WI38 (cell line): ENCODE results near the gene ROBO2.

ENCODE experiments used
- H3K4me3 ChIP-seq: 2 replicates; pipeline ENCODE4 v1.5.1; 2011; ENCODE audit warnings: low read depth, mild to moderate bottlenecking, control low read depth, low read length
- TF ChIP-seq, protein P1 (sequence below): IDR thresholded peaks from 2 replicates; pipeline ENCODE4 v1.5.1; 2012; ENCODE audit warnings: low read depth, mild to moderate bottlenecking, control low read depth, low read length

ROBO2 gene

DNA sequence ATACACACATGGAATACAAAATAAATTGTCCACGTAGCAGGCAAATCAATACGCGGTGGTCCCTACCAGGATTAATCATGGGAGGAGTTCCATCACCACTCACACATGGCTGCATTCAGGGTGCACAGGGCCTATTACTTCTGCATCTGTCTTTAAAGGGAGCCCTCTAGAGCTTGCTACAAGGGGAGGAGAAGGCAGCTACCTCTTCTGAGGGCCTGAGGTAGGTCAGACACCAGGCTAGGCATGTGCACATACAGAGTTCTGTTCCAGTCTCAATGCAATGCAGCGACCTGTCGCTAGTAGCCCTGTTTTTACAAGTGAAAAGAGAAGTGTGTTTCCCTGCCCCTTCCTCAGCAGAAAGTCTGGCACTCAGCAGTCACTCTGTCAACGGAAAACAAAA, 102.7 kb downstream of the ROBO2 start:
- TF ChIP-seq, protein P1, sequence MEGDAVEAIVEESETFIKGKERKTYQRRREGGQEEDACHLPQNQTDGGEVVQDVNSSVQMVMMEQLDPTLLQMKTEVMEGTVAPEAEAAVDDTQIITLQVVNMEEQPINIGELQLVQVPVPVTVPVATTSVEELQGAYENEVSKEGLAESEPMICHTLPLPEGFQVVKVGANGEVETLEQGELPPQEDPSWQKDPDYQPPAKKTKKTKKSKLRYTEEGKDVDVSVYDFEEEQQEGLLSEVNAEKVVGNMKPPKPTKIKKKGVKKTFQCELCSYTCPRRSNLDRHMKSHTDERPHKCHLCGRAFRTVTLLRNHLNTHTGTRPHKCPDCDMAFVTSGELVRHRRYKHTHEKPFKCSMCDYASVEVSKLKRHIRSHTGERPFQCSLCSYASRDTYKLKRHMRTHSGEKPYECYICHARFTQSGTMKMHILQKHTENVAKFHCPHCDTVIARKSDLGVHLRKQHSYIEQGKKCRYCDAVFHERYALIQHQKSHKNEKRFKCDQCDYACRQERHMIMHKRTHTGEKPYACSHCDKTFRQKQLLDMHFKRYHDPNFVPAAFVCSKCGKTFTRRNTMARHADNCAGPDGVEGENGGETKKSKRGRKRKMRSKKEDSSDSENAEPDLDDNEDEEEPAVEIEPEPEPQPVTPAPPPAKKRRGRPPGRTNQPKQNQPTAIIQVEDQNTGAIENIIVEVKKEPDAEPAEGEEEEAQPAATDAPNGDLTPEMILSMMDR = no peak
- no peak overlapping the region for H3K4me3 ChIP-seq

DNA sequence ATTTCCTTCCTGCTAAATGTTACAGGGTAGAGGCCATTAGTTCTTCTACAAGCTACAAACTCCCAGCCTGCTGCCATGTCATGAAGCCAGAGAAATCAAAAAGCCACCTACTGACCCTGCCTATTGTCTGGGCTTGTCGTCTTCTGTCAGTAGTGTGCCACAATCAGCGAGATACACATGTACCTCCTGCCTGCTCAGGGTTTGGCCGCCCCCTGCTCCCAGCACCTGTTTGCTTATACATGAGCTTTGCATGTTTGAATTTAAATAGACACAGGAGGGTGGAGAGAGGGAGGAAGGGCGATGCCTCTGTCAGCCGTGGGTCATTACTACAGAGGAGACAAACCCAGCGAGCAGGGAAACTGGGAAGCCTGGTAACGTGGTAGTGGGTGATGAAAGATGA, 106.1 kb downstream of the ROBO2 start:
- H3K4me3 ChIP-seq = no peak overlapping the region
- TF ChIP-seq, protein P1 = no peak

DNA sequence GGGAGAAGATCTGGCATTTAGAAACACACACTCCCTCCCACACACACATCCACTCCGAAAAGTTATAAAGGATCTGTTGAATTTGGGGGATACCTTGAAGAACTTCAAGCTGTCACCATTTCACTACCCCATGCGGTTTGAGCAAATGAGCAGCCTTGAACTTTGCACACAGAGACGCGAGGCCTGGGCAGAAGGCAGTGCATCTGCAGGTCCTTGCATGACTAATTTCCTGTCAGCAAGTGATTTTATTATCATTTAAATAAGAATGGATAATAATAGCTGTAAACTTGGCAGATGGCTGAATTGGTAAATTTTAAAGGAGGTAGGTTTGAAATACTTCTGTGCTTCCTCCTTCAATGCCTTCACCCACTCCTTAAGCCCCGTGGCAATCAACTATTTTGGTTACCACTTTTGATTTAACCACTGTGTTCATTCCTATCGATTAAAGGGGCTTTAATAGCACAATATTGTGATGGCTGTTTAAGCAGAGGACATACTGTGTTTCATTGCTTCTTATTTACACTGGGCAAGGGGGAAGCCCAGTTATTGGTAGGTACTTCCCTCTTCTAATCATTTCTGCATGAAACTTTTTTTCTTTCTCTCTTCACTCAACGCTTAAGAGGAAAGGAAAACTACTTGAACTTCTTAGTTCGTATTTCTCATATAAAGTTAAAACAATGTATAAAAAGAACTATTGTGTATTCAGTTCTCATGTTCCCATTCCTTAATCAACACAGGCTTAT, 108.1 kb downstream of the ROBO2 start:
- H3K4me3 ChIP-seq = no peak overlapping the region
- TF ChIP-seq, protein P1 = no peak

DNA sequence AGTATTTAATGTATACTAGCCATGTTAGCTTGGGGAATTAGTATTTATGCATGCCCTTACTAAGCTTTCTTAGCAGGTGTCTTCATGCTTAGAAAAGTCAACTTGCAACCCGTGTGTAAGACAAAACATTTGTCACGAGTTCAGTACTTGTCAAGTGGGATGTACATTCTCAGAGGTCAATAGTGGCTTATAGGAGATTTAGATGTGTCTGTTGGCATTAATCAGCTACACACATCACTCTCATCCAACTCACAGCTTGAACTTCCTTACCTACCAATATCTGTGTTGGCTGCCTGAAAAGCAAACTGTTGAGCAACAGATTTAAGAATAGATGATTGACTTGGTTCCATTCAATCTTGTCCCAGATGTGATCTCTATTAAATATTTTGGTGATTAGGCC, 109.5 kb downstream of the ROBO2 start:
- H3K4me3 ChIP-seq = no peak overlapping the region
- TF ChIP-seq, protein P1 = no peak

DNA sequence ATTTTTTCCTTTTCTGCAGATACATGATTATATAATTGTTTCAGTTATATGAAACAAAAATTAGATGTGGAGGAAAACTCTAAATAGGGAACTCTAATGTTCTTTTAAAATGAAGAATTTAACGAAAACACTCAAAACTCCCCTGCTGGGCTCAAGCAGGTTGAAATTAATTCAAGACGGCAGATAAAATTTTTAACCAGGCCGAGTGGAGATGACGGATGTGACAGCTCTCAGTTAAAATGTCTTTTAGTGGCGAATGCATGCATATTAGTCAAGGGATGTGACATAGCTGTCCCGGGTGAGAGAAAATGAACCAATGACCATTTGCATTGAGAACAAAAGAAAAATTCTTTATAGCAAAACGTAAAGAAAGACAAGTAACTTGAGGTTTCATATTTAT, 110.1 kb downstream of the ROBO2 start:
- H3K4me3 ChIP-seq = no peak overlapping the region
- TF ChIP-seq, protein P1 = no peak

DNA sequence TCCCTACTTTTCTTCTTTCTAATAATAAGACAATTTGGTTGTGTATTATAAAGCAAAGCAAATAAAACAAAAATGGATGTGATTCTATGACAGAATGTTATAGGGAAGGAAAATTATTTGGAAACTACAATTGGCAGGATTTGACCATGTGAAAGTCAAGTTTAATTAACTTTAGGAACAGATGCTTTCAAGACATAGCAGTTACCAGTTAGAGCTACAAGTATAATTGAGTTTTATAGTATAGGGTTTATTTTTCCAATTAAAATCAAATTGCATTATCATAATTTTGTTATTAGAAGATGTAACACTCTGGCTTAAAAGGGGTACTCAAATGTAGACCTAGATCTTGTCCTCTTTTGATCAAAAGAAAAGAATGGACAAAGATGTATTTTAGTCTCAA, 110.9 kb downstream of the ROBO2 start:
- TF ChIP-seq, protein P1 = no peak
- no peak overlapping the region for H3K4me3 ChIP-seq

DNA sequence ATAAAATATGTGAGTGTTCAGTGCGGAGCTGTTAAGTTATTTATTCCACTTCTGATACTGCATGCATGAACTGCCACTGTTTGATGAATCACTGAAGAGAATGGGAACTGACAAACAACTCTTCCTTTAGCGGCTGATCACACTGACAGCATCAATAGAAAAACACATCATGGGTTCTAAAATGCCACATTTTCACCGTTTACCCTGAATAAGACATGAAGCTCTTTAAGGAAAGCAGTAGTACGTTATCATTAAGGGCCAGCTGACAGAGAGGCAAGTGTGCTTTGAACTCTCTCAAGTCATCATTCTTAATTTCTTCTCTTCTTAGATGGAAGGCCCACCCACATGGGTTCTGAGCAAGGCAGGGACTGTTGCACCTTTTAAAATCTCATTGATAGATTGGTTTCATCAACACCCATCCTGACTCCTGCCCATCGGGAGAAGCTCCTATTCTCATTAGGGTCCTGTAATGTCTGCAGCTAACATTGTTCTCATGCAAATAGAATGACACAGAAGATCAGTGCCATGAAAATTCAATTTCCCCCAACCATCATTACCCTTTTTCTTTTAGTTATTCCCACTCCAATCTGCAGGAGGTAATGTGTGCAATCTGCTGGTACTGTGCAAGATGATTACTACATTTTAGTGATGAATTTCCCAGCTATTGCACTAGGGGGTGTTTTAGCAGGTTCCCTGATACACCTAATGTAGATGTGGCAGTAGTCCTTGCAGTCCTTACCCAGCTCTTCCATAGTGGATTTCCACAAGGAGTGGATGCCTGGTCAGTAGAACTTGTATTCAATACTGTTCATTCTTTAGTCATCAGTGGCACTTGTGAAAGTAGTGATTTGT, 119.1 kb downstream of the ROBO2 start:
- TF ChIP-seq, protein P1 = no peak
- H3K4me3 ChIP-seq = no peak overlapping the region
